ENCODE measurements around the gene PTPRZ1. TPM values are rescaled to one million over a fixed set of nuclear protein-coding genes. Genes with fewer than 3 reads are reported as not detected.
A peak's percentile ranks its signal among the peaks of the same experiment; 100 is the strongest.

PTPRZ1 gene
- total and polyA plus RNA-seq, 2 of the 8 experiments (the other 6 are each of a cell fraction or from before 2014, with no cell fraction given) = 112 to 135 TPM

- DNase-seq (ENCODE audit: low read depth in 1 of 2, low spot score in 2 of 2) = no peak
- no peak overlapping the region for H3K9ac ChIP-seq (replicated peaks in 1 of 4; ENCODE audit: extremely low read depth in 1 of 4, low read depth in 3 of 4, low read length in 3 of 4)
- no peak overlapping the region for H3K14ac ChIP-seq (ENCODE audit: insufficient read length)
- no peak overlapping the region for H3K4ac ChIP-seq (replicated peaks; ENCODE audit: insufficient read length, low read depth, low read length)
- no peaks in the 10 kb centered on the region for H3K9me3 ChIP-seq (ENCODE audit: insufficient read depth in 2 of 2, low read depth in 1 of 2, low read length in 1 of 2)
- FAIRE-seq = no peak
- ChIA-PET CTCF (ENCODE audit: partially characterized antibody) (no interaction called here), POLR2A (ENCODE audit: partially characterized antibody) (interaction anchor here (0.6 to 1.5 kb wide), 5 partner anchors 9 to 35 kb away, joined by 3 to 7 read pairs (median 5); no protein-coding TSS in a partner anchor)
- no peak overlapping the region for H2BK20ac ChIP-seq (ENCODE audit: low read length)
- no peaks in the 10 kb centered on the region for H3K79me1 ChIP-seq (ENCODE audit: low read depth, low read length)
- no peak overlapping the region for H2AFZ ChIP-seq (ENCODE audit: low read length)
- H3K36me3 ChIP-seq (ENCODE audit: control insufficient read depth in 2 of 4, insufficient read depth in 4 of 4, low read length in 3 of 4) = peaks cover 5 to 35% (median 17%) of the 10 kb centered on the region in 4 experiments; a peak in 6 of 8 replicates
- no peaks in the 10 kb centered on the region for H4K20me1 ChIP-seq (replicated peaks in 1 of 2; ENCODE audit: control insufficient read depth in 1 of 2, insufficient read depth in 2 of 2, low read length in 2 of 2)
- no peak overlapping the region for H3K4me2 ChIP-seq (ENCODE audit: insufficient read depth in 1 of 2, low read depth in 2 of 2, low read length in 2 of 2)
- no peak overlapping the region for H4K5ac ChIP-seq (ENCODE audit: insufficient read length, low read depth, low read length)
- H3K18ac ChIP-seq (ENCODE audit: extremely low read depth, low read length) = no peak overlapping the region
- H2BK15ac ChIP-seq (ENCODE audit: low read length) = no peak overlapping the region
- H3K27ac ChIP-seq (ENCODE audit: low read depth, low read length) = no peak overlapping the region
- H3K27me3 ChIP-seq (replicated peaks in 1 of 4; ENCODE audit: control insufficient read depth in 3 of 4, extremely low read depth in 1 of 4, insufficient read depth in 3 of 4, low read length in 3 of 4) = no peaks in the 10 kb centered on the region
- TF ChIP-seq NRF1 (IDR thresholded peaks at IDR 0.05; ENCODE audit: low read depth, low read length) (no peak), FOSL1 (IDR thresholded peaks at IDR 0.05; ENCODE audit: insufficient read depth, low read depth, low read length) (no peak), POLR2A (IDR thresholded peaks at IDR 0.05; ENCODE audit: control extremely low read depth in 1 of 2, low read depth in 2 of 2, low read length in 2 of 2) (peak in 1 of 2 experiments; percentile 27; a peak in 1 of 3 replicates), SAP30 (IDR thresholded peaks at IDR 0.05; ENCODE audit: insufficient read depth, insufficient replicate concordance, low read length) (no peak), SP1 (IDR thresholded peaks at IDR 0.05; ENCODE audit: low read depth, low read length) (no peak), EZH2 (IDR thresholded peaks at IDR 0.05; ENCODE audit: low read depth, low read length, severe bottlenecking) (no peak), E2F6 (IDR thresholded peaks at IDR 0.05) (no peak), TCF12 (IDR thresholded peaks at IDR 0.05; ENCODE audit: low read depth, low read length) (no peak), ZNF274 (IDR thresholded peaks at IDR 0.05; ENCODE audit: borderline replicate concordance, extremely low read depth, low read length) (no peak), POLR2AphosphoS5 (IDR thresholded peaks at IDR 0.05; ENCODE audit: low read depth, low read length) (peak; percentile 17; the same call in 1 of the 2 replicates), SUZ12 (IDR thresholded peaks at IDR 0.05; ENCODE audit: low read length) (no peak)
- H3K23me2 ChIP-seq (ENCODE audit: low read depth, low read length) = no peaks in the 10 kb centered on the region
- no peak overlapping the region for H3K4me3 ChIP-seq (ENCODE audit: extremely low read depth in 1 of 4, insufficient read depth in 2 of 4, low read depth in 3 of 4, low read length in 4 of 4)
- H2BK5ac ChIP-seq (ENCODE audit: low read depth, low read length) = no peak overlapping the region
- no peak overlapping the region for H2BK120ac ChIP-seq (replicated peaks; ENCODE audit: low read depth, low read length)
- 98% methylated on average over 2 of the region's 2 CpGs; no CpG with 5 or more reads in 1 of the 2 experiments for WGBS, 2 experiments (ENCODE audit: extremely low coverage in 1 of 2, insufficient coverage in 1 of 2, insufficient read length in 1 of 2, insufficient replicate concordance in 2 of 2, low coverage in 1 of 2, low lambda C conversion rate in 2 of 2, missing lambda C conversion rate in 1 of 2)
- H3K23ac ChIP-seq (ENCODE audit: insufficient read length) = no peak overlapping the region
- H3K56ac ChIP-seq (replicated peaks; ENCODE audit: insufficient read length, low read depth, low read length) = no peak overlapping the region
- no peak overlapping the region for H2BK12ac ChIP-seq (ENCODE audit: low read depth, low read length)
- H4K8ac ChIP-seq (ENCODE audit: extremely low read depth, insufficient read depth, low read length) = no peak overlapping the region
- no peaks in the 10 kb centered on the region for H3K79me2 ChIP-seq (ENCODE audit: control insufficient read depth in 1 of 2, insufficient read depth in 2 of 2, low read length in 2 of 2)
- no peak overlapping the region for H4K91ac ChIP-seq (replicated peaks; ENCODE audit: insufficient read length, low read length)
- no peak overlapping the region for H2AK5ac ChIP-seq (ENCODE audit: low read depth, low read length)
- no peaks in the 10 kb centered on the region; a peak in 1 of 7 replicates for H3K4me1 ChIP-seq (replicated peaks in 1 of 4; ENCODE audit: control insufficient read depth in 3 of 4, insufficient read depth in 4 of 4, low read length in 3 of 4)
Observed at GRCh38 chr7:122072272-122072671, 199.3 kb downstream of the PTPRZ1 start.

Measured in H1 (cell line).